Measurements from ENCODE around the gene LCE3B. TPM values are rescaled to one million over a fixed set of nuclear protein-coding genes. Genes with fewer than 3 reads are reported as not detected.
A peak's percentile ranks its signal among the peaks of the same experiment; 100 is the strongest.

LCE3B gene
- total RNA-seq, 3 donors from 2014 or later, result not detected

DNA sequence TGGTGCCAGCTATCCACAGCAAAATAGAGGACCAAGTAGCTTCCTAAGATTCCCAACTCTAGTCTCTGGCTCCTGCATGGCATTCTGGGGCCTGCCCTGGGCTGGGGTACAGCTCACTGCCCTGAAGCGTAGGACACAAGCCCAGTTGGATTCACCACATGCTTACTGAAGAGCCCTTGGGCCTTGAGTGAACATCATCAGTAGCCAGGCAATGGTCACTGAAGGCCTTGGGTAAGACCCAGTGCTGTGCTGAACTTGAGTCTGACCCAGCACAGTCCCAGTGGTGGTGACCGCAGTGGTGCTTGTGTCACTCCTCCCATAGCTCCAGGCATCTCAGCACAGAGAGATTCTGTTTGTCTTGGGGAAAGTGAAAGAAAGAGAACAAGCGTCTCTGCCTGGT lies 17.0 kb downstream of the LCE3B start:
- Mint-ChIP-seq H3K4me1 (ENCODE audit: low read depth) (no peaks in the 10 kb centered on the region), H3K4me3 (no peak overlapping the region), H3K36me3 (ENCODE audit: insufficient read depth) (no peaks in the 10 kb centered on the region), H3K9me3 (no peaks in the 10 kb centered on the region), H3K27me3 (ENCODE audit: low read depth) (peaks cover 21% of the 10 kb centered on the region)
- DNase-seq (no peak), ATAC-seq (no peak)

DNA sequence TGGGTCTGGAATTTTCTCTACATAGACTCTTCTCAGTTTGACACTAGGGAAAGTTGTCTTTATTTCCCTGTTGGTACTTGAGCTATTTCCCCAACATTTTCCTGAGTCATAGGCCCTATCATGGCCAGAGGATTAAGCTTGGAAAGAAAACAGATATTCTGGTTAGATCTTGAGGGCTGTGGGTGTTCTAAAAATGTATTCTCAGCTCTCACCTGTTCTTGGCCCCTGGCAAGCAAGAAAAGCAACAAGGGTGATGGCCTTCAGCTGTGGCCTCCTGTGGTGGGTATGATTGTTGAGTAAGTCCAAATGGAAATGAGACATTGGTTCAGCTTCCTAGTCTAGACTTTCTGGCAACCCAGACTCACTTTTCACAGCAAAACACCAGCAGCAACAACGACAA lies 26.7 kb downstream of the LCE3B start:
- DNase-seq, result no peak
- no peaks in the 10 kb centered on the region for H3K4me1 Mint-ChIP-seq (ENCODE audit: low read depth)
- H3K9me3 Mint-ChIP-seq, result peaks cover 3% of the 10 kb centered on the region
- peaks cover 11% of the 10 kb centered on the region for H3K27me3 Mint-ChIP-seq (ENCODE audit: low read depth)
- no peak for ATAC-seq
- H3K4me3 Mint-ChIP-seq, result no peak overlapping the region
- H3K36me3 Mint-ChIP-seq (ENCODE audit: insufficient read depth), result no peaks in the 10 kb centered on the region

DNA sequence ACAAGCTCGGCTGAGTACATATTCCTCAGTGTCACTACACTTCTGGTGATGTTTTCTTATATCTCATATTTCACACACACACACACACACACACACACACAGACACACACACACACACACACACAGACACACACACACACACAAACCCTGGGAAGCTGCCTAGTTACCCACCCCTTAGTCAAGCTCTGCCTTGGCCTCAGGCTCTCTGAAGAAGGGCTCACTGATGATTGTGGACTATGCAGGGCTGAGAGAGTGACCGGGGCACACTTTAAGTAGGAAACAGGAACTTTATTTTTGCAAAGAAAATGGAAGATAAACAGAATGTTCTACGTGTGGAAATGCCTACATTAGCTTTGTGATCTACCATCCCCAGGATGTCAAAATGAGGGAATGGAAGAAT lies 30.3 kb downstream of the LCE3B start:
- H3K4me3 Mint-ChIP-seq, result no peak overlapping the region
- no peaks in the 10 kb centered on the region for H3K4me1 Mint-ChIP-seq (ENCODE audit: low read depth)
- peaks cover 3% of the 10 kb centered on the region for H3K9me3 Mint-ChIP-seq
- ATAC-seq (no peak), DNase-seq (no peak)
- H3K36me3 Mint-ChIP-seq (ENCODE audit: insufficient read depth), result no peaks in the 10 kb centered on the region
- peaks cover 24% of the 10 kb centered on the region for H3K27me3 Mint-ChIP-seq (ENCODE audit: low read depth)

DNA sequence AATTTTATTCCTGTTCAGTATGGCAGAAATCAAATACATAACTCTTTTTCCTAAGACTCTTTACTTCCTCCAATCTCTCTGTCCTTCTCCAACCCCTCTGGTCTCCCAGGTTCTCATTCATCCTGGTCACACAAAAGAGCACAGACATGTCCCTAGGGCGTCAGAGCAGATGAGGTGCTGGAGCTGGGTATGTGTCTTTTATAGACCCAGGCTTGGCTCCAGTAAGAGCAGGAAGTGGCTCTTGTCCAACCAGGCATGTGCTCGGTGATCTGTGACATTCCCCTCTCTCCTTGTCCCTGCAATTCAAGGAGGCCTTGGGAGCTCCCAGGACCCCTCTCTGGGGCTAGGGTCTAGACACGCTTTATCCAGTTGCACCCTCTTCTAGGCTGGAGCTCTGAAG lies 31.5 kb downstream of the LCE3B start:
- ATAC-seq (no peak), DNase-seq (no peak)
- Mint-ChIP-seq H3K27me3 (ENCODE audit: low read depth) (peaks cover 29% of the 10 kb centered on the region), H3K36me3 (ENCODE audit: insufficient read depth) (no peaks in the 10 kb centered on the region), H3K4me3 (no peak overlapping the region), H3K9me3 (no peaks in the 10 kb centered on the region), H3K4me1 (ENCODE audit: low read depth) (no peaks in the 10 kb centered on the region)

DNA sequence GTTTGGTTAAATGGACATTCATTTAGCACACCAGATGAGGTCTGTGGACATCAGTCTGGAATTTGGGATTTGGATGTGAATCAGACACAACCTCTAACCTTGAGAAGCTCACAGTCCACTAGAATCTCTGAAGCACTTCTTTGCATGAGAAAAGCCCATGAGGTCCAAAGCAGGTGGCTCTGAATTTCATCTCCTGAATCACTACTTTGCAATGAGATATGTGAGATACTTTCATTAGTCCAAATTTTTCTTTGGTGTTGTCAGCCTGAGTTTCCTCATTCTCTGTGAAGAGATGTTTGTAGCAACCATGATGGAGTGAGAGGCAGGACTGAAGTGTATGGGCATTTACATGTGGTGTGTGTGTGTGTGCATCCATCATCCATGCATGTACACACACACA lies 33.0 kb downstream of the LCE3B start:
- ATAC-seq (no peak), DNase-seq (no peak)
- H3K9me3 Mint-ChIP-seq, result no peaks in the 10 kb centered on the region
- H3K4me1 Mint-ChIP-seq (ENCODE audit: low read depth), result no peaks in the 10 kb centered on the region
- no peak overlapping the region for H3K4me3 Mint-ChIP-seq
- peaks cover 30% of the 10 kb centered on the region for H3K27me3 Mint-ChIP-seq (ENCODE audit: low read depth)
- H3K36me3 Mint-ChIP-seq (ENCODE audit: insufficient read depth), result no peaks in the 10 kb centered on the region

DNA sequence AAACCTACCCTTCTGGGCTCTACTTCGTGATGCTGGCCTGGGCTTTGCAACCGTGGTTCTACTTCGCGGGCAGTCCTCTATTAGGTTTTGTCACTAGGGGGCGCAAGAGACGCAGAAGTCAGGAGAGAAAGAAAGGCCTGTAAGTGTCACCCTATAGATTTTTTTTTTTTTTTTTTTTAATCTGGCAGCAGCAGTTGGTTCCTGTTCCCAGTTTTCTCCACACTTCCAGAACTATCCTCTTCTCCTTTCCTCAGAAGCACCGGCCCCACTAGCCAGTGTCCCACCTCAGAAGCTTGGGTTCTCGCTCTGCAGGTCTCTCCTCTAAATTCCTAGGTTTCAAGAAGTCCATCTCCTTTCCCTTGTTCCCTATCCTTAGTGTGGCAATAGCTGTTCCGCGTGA lies 40.5 kb downstream of the LCE3B start:
- no peaks in the 10 kb centered on the region for H3K9me3 Mint-ChIP-seq
- no peak overlapping the region for H3K4me3 Mint-ChIP-seq
- no peak for ATAC-seq
- DNase-seq, result peak; percentile 14
- H3K36me3 Mint-ChIP-seq (ENCODE audit: insufficient read depth), result no peaks in the 10 kb centered on the region
- peaks cover 21% of the 10 kb centered on the region for H3K27me3 Mint-ChIP-seq (ENCODE audit: low read depth)
- peaks cover 3% of the 10 kb centered on the region for H3K4me1 Mint-ChIP-seq (ENCODE audit: low read depth)

DNA sequence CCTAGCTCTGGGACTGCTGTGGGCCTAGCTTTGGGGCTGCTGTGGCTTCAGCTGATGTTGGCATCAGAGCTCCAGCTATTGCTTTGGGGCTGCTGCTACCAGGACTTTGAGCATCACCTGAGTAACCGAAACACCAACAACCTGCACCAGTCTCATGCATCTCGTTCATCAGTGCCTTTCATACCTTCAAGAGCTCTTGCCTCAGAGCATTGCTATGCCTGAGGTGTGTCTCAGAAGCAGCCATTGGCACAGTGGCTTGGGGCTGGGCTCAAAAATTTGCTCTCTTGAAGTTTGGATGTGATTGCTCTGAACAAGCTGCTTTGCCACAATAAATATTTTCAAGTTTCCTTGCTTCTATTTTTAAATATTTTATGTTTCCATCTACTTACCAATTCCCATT lies 42.8 kb downstream of the LCE3B start:
- Mint-ChIP-seq H3K27me3 (ENCODE audit: low read depth) (peaks cover 19% of the 10 kb centered on the region), H3K4me1 (ENCODE audit: low read depth) (peaks cover 3% of the 10 kb centered on the region), H3K9me3 (no peaks in the 10 kb centered on the region), H3K36me3 (ENCODE audit: insufficient read depth) (no peaks in the 10 kb centered on the region), H3K4me3 (no peak overlapping the region)
- no peak for ATAC-seq
- no peak for DNase-seq

DNA sequence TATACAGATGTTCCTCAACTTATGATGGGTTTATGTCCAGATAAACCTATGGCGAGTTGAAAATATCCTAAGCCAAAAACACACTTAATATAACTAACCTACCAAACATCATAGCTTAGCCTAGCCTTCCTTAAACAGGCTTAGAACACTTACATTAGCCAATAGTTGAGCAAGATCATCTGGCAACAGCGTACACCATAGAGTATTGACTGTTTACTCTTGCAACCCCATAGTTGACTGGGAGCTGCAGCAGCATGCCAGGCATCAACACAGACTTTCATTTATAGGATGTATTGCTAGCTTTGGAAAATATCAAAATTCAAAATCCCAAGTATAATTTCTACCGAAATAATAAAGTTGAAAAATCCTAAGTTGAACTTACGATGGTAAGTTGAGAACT lies 44.1 kb downstream of the LCE3B start:
- Mint-ChIP-seq H3K36me3 (ENCODE audit: insufficient read depth) (no peaks in the 10 kb centered on the region), H3K4me3 (no peak overlapping the region), H3K27me3 (ENCODE audit: low read depth) (peaks cover 19% of the 10 kb centered on the region), H3K9me3 (no peaks in the 10 kb centered on the region), H3K4me1 (ENCODE audit: low read depth) (peaks cover 3% of the 10 kb centered on the region)
- DNase-seq (no peak), ATAC-seq (no peak)

DNA sequence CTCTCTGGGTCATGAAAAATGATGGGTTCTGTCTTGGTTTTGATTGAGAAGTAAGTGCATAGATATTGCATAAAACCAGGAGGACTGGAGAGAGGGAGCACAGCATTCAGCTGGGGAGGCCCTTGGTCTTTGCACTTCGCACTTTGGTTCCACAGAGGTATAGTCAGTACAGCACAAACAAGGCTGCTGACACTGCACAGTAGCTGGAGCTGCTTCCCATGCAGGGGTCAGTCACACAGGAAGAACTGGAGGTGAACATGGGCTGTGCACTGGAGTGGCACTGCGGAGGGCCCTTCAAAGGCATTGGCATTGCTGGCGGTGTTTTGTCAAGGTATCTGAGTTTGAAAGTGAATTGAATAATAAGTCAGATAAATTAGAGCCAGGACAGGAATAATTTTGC lies 45.0 kb downstream of the LCE3B start:
- H3K36me3 Mint-ChIP-seq (ENCODE audit: insufficient read depth), result no peaks in the 10 kb centered on the region
- ATAC-seq (no peak), DNase-seq (no peak)
- no peaks in the 10 kb centered on the region for H3K9me3 Mint-ChIP-seq
- H3K27me3 Mint-ChIP-seq (ENCODE audit: low read depth), result peaks cover 19% of the 10 kb centered on the region
- H3K4me3 Mint-ChIP-seq, result no peak overlapping the region
- peaks cover 3% of the 10 kb centered on the region for H3K4me1 Mint-ChIP-seq (ENCODE audit: low read depth)

DNA sequence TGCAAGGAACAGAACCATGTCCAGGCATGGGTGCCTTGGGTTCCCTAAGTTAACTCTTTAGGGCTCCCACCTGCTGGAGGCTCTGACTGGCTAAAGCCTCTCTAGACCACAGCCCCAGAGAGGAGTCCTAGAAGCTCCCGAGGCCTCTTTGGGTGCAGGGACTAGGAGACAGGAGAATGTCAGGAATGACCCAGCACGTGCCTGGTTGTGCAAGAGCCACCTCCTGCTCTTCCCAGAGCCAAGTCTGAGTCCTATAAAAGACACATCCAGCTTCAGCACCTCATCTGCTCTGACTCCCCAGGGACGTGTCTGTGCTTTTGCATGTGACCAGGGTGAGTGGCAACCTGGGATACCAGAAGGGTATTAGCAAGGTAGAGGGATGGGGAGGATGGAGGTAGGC lies 49.5 kb downstream of the LCE3B start, which contains the start of gene LCE2D:
Gene LCE2D (plus strand): TSS at position 283 of the 400 bp plus-strand sequence. CDS start 726 bp downstream, outside the sequence.
- no peaks in the 10 kb centered on the region for H3K36me3 Mint-ChIP-seq (ENCODE audit: insufficient read depth)
- H3K9me3 Mint-ChIP-seq, result no peaks in the 10 kb centered on the region
- H3K4me1 Mint-ChIP-seq (ENCODE audit: low read depth), result no peaks in the 10 kb centered on the region
- ATAC-seq (no peak), DNase-seq (no peak)
- H3K4me3 Mint-ChIP-seq, result no peak within 1 kb of the TSS
- peaks cover 13% of the 10 kb centered on the region for H3K27me3 Mint-ChIP-seq (ENCODE audit: low read depth)

Other genes with a start within 250 kb of the LCE3B start
- gene CRNN, start 199.5 kb upstream of the LCE3B start, total RNA-seq, result not detected
- gene LCE5A, start 103.0 kb upstream of the LCE3B start, total RNA-seq, result not detected
- not detected for gene CRCT1, start 99.3 kb upstream of the LCE3B start, total RNA-seq
- not detected for gene LCE3E, start 47.0 kb upstream of the LCE3B start, total RNA-seq
- not detected for gene LCE3D, start 33.3 kb upstream of the LCE3B start, total RNA-seq
- gene LCE3C, start 13.6 kb upstream of the LCE3B start, total RNA-seq, result not detected
- not detected for gene LCE3A, start 9.3 kb downstream of the LCE3B start, total RNA-seq
- gene LCE2D, start 49.6 kb downstream of the LCE3B start, total RNA-seq, result not detected
- gene LCE2C, start 61.5 kb downstream of the LCE3B start, total RNA-seq, result not detected
- gene LCE2B, start 72.3 kb downstream of the LCE3B start, total RNA-seq, result not detected
- not detected for gene LCE2A, start 84.5 kb downstream of the LCE3B start, total RNA-seq
- not detected for gene LCE4A, start 94.3 kb downstream of the LCE3B start, total RNA-seq
- not detected for gene KPRP, start 144.2 kb downstream of the LCE3B start, total RNA-seq
- not detected for gene LCE1F, start 161.3 kb downstream of the LCE3B start, total RNA-seq
- gene LCE1E, start 172.4 kb downstream of the LCE3B start, total RNA-seq, result not detected
- not detected for gene LCE1D, start 182.9 kb downstream of the LCE3B start, total RNA-seq
- gene LCE1C, start 192.8 kb downstream of the LCE3B start, total RNA-seq, result not detected
- gene LCE1B, start 198.2 kb downstream of the LCE3B start, total RNA-seq, result not detected
- gene LCE1A, start 213.7 kb downstream of the LCE3B start, total RNA-seq, result not detected
- gene LCE6A, start 229.0 kb downstream of the LCE3B start, total RNA-seq, result not detected
- gene LCE7A, start 246.2 kb downstream of the LCE3B start, total RNA-seq, result not detected